Activated CD8-positive, alpha-beta memory T cell treated with anti-CD3 and anti-CD28 coated beads, Interleukin-2, amount 10 ng/mL, durations not matched to agents 7 days and 5 days (primary cell): ENCODE measurements around the gene ZACN. TPM values are rescaled to one million over a fixed set of nuclear protein-coding genes. Genes with fewer than 3 reads are reported as not detected.

Experiments used
- ATAC-seq: fragments of 150-1000 bp; cut with Tn5 transposase; one replicate; pipeline ENCODE4 v1.10.0; 2021; ENCODE audit warnings: moderate library complexity
- CTCF ChIA-PET: fragments of 350-600 bp; sonication (Branson Sonifier 250); formaldehyde crosslinking; loops from one replicate; lab custom pipeline; 2021; ENCODE audit warnings: antibody characterized with exemption; lab: Charles Lee
- DNase-seq: peaks from one replicate; pipeline ENCODE4 v3.0.0-alpha.2; 2020
- H3K27ac Mint-ChIP-seq: one replicate; pipeline ENCODE4 v1.8.0; 2021; ENCODE audit warnings: mild to moderate bottlenecking, mixed read lengths
- H3K27me3 Mint-ChIP-seq: one replicate; pipeline ENCODE4 v1.8.0; 2021; ENCODE audit warnings: mixed read lengths
- H3K36me3 Mint-ChIP-seq: one replicate; pipeline ENCODE4 v1.8.0; 2021; ENCODE audit warnings: mild to moderate bottlenecking, mixed read lengths
- H3K4me1 Mint-ChIP-seq: one replicate; pipeline ENCODE4 v1.8.0; 2021; ENCODE audit warnings: mixed read lengths
- H3K4me3 Mint-ChIP-seq: one replicate; pipeline ENCODE4 v1.8.0; 2021; ENCODE audit warnings: mild to moderate bottlenecking, moderate library complexity, mixed read lengths
- H3K9me3 Mint-ChIP-seq: one replicate; pipeline ENCODE4 v1.8.0; 2022; ENCODE audit warnings: low read depth, mixed read lengths
- total RNA-seq, 2 experiments: library from RNA; stranded (reverse); gene quantifications; one replicate each; pipeline ENCODE4 v1.2.3, GENCODE V29; 2021

ZACN gene
- total RNA-seq, 2 experiments from 2014 or later = 0.26 to 0.87 TPM

DNA sequence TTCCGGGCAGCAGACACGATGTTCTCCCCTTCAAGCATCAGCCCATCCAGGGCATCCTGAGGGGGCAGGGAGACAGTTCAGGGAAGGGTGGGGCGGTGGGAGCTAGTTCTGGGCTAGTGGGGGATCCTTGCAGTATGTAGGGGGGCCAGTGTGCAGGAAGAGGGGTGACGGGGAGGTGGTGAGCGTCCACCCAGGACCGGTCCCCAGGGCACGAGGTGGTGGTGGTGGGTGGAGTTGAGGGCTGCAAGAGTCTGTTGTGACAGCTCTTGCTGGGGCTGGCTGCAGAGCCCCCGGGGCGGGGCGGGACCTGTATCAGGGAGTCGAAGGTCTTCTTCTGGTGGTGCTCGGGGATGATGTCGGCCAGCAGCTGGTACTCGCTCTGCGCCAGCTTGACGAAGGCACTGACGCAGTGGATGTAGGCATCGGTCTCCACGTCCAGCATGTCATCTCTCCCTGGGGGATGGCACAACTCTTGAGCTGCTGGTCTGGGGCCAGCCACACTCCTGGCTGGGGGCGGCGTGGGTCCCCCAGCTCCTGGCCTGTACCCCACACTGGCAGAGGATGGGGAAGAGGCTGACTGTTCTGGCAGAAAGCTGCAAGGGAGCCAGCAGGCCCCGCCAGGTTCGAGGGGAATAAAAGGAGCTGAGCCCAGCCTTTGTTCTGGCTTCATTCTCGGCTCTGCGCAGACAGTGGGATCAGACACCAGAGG lies 10.0 kb downstream of the ZACN start:
- no peaks in the 10 kb centered on the region for H3K9me3 Mint-ChIP-seq
- peaks cover 14% of the 10 kb centered on the region for H3K36me3 Mint-ChIP-seq
- CTCF ChIA-PET = interaction anchor here (1.0 to 1.9 kb wide), 2 partner anchors 75 to 80 kb away, joined by 4 read pairs; no protein-coding TSS in a partner anchor
- no peaks in the 10 kb centered on the region for H3K4me1 Mint-ChIP-seq
- ATAC-seq = no peak
- peak overlapping the region; percentile 52 for H3K27ac Mint-ChIP-seq
- DNase-seq = no peak
- H3K4me3 Mint-ChIP-seq = no peak overlapping the region
- no peaks in the 10 kb centered on the region for H3K27me3 Mint-ChIP-seq

DNA sequence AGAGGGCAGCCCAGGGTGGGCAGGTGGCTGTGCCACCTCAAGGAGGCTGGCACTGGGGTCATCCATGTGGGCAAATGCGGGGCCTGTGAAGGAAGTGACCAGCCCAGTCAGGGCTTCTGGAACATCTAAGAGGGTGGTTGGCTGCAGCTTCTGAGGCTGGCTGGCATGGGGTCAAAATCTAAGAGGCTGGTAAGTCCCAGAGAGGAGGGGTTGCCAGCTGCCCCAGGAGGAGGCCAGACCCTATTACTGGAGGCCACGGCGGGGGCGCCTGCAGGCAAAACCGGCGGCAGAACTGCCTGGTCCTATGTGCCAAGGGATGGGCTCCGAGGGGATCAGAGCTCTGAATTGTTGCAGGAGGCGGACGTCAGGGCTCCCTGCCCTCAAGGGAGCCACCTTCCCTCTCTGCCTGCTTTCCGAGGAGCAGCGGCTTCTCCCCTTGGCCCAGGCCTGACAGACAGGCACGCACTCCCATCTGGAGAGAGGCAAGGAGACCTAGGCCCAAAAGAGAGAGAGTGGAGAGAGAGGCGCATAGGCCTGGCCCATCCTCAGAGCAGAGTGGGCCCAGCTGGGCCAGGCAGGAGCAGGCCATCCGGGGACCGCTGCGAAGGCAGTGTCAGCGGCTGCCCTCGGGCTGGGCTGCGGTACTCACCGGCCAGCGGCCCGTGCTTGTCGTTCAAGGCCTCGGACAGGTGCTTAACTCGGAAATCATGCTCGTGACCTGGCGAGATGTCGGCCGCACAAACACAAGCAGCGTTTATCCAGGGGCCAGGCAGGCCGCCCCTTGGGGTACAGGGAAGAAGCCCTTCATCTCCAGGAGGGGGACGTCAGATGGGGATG lies 10.9 kb downstream of the ZACN start:
- Mint-ChIP-seq H3K4me1 (no peaks in the 10 kb centered on the region), H3K36me3 (peaks cover 11% of the 10 kb centered on the region), H3K27me3 (no peaks in the 10 kb centered on the region), H3K9me3 (no peaks in the 10 kb centered on the region), H3K4me3 (no peak overlapping the region), H3K27ac (no peak overlapping the region)
- CTCF ChIA-PET = interaction anchor here (1.0 kb wide), 2 partner anchors 14 to 81 kb away, joined by 3 to 4 read pairs; partner anchors contain the start of gene EXOC7
- ATAC-seq = no peak
- no peak for DNase-seq

DNA sequence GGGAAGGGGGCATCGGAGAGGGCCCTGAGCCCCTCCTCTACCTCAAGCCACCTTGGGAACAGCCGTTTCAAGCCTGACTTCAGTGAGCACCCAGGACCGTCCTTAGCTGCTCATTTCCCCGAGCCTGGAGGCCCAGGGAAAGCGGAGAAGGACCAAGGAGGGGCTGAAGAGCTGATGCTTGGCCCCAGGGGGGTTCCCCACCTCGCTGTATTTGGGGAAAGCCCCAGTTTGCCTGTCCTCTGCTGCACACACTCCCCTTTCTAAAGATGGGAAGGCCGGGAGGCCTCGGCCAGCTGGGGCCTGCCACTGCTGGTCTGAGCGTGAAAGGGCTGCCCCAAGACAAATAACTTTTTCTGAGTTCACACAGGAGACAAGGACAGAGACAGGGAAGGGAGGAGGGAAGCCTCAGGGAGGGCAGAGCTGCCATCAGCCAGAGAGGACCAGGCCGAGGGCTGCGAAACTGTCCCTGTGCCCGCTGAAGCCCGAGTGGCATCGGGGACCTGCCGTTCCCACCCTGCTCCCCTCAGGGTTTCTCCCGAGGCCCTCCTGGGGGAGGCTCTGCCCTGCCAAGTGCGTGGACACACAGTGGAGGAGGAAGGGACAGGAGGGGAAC lies 11.6 kb downstream of the ZACN start:
- peaks cover 12% of the 10 kb centered on the region for H3K36me3 Mint-ChIP-seq
- no peaks in the 10 kb centered on the region for H3K4me1 Mint-ChIP-seq
- CTCF ChIA-PET = interaction anchor here (0.5 to 1.0 kb wide), 2 partner anchors 13 to 31 kb away, joined by 3 read pairs; partner anchors contain the start of gene EXOC7

GRCh38 chr17:76091526-76092286 lies 12.7 kb downstream of the ZACN start:
- no peak overlapping the region for H3K4me3 Mint-ChIP-seq
- CTCF ChIA-PET = interaction anchor here (1.2 kb wide), 1 partner anchor 78 kb away, joined by 5 read pairs; no protein-coding TSS in a partner anchor
- DNase-seq (no peak), ATAC-seq (no peak)
- H3K36me3 Mint-ChIP-seq = peaks cover 17% of the 10 kb centered on the region
- H3K9me3 Mint-ChIP-seq = no peaks in the 10 kb centered on the region
- H3K27me3 Mint-ChIP-seq = no peaks in the 10 kb centered on the region
- H3K27ac Mint-ChIP-seq = peak overlapping the region; percentile 1
- H3K4me1 Mint-ChIP-seq = no peaks in the 10 kb centered on the region

More for the DNA sequence above, 11.6 kb downstream of the ZACN start:
- Mint-ChIP-seq H3K27ac (no peak overlapping the region), H3K9me3 (no peaks in the 10 kb centered on the region), H3K4me3 (no peak overlapping the region), H3K27me3 (no peaks in the 10 kb centered on the region)
- DNase-seq = no peak
- ATAC-seq = no peak

GRCh38 chr17:76092526-76093413 lies 13.8 kb downstream of the ZACN start:
- H3K9me3 Mint-ChIP-seq = no peaks in the 10 kb centered on the region
- DNase-seq = no peak
- no peak overlapping the region for H3K4me3 Mint-ChIP-seq
- no peak for ATAC-seq
- H3K27ac Mint-ChIP-seq = no peak overlapping the region
- CTCF ChIA-PET = interaction anchor here (0.6 to 1.4 kb wide), 5 partner anchors 13 to 79 kb away, joined by 3 to 5 read pairs (median 4); no protein-coding TSS in a partner anchor
- peaks cover 24% of the 10 kb centered on the region for H3K36me3 Mint-ChIP-seq
- H3K27me3 Mint-ChIP-seq = no peaks in the 10 kb centered on the region
- no peaks in the 10 kb centered on the region for H3K4me1 Mint-ChIP-seq

- H3K4me1 Mint-ChIP-seq = no peaks in the 10 kb centered on the region
- no peaks in the 10 kb centered on the region for H3K27me3 Mint-ChIP-seq
- no peak overlapping the region for H3K4me3 Mint-ChIP-seq
- no peak overlapping the region for H3K27ac Mint-ChIP-seq
- peaks cover 26% of the 10 kb centered on the region for H3K36me3 Mint-ChIP-seq
- no peak for ATAC-seq
- no peaks in the 10 kb centered on the region for H3K9me3 Mint-ChIP-seq
- DNase-seq = no peak
- CTCF ChIA-PET = interaction anchor here (0.5 to 1.5 kb wide), 3 partner anchors 9 to 79 kb away, joined by 3 to 6 read pairs (median 3); no protein-coding TSS in a partner anchor
These were observed 15.1 kb downstream of the ZACN start for GRCh38 chr17:76094046-76094445.

DNA sequence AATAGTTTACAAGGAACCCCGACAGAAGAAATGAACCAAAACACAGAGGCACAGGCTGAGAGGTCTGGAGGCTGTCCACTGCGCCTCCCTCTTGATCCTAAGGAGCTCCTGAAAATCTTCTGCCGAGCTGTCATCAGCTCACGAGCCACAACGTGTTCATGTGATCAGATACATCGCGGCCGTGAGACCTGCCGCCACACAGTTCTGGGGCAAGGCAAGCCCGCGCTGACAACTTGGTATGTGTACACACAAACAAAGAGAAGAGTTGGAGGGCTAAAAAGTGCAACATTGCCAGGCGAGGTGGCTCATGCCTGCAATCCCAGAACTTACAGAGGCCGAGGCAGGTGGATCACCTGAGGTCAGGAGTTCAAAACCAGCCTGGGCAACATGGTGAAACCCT lies 17.0 kb downstream of the ZACN start:
- no peaks in the 10 kb centered on the region for H3K9me3 Mint-ChIP-seq
- no peak overlapping the region for H3K27ac Mint-ChIP-seq

DNA sequence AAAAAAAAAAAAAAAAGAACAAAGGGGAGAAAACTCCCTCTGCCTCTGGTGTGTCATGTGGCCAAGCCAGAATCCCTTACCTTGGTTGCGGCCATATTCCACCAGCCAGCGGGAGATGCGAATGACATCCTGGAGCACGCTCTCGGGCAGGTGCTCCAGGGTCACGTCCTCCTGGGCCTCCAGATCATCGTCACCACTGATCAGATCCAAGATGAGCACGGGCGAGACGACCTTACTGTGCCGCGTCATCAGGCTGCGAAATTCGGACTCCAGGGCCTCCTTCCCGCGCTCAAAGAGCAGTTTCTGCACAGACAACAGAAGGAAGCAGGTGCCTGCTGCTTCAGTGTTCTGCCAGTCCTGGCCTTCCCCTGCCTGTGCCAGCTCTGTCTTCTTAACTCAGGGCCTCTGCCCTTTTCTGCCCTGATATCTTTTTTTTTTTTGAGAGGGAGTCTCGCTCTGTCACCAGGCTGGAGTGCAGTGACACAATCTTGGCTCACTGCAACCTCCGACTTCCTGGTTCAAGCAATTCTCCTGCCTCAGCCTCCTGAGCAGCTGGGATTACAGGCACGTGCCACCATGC lies 18.8 kb downstream of the ZACN start:
- H3K9me3 Mint-ChIP-seq = no peaks in the 10 kb centered on the region
- H3K27me3 Mint-ChIP-seq = no peaks in the 10 kb centered on the region
- ATAC-seq (no peak), DNase-seq (no peak)
- H3K36me3 Mint-ChIP-seq = peaks cover 44% of the 10 kb centered on the region
- H3K27ac Mint-ChIP-seq = no peak overlapping the region
- CTCF ChIA-PET = no interaction called here
- H3K4me1 Mint-ChIP-seq = peaks cover 12% of the 10 kb centered on the region
- H3K4me3 Mint-ChIP-seq = no peak overlapping the region

More for the DNA sequence above, 17.0 kb downstream of the ZACN start:
- no peak for ATAC-seq
- Mint-ChIP-seq H3K27me3 (no peaks in the 10 kb centered on the region), H3K4me3 (no peak overlapping the region), H3K36me3 (peaks cover 34% of the 10 kb centered on the region), H3K4me1 (peaks cover 2% of the 10 kb centered on the region)
- CTCF ChIA-PET = interaction anchor here (1.0 to 1.4 kb wide), 2 partner anchors 8 to 12 kb away, joined by 3 to 4 read pairs; partner anchors contain the start of gene EXOC7
- DNase-seq = no peak

GRCh38 chr17:76102944-76103273 lies 23.9 kb downstream of the ZACN start:
- no peak for ATAC-seq
- H3K9me3 Mint-ChIP-seq = no peaks in the 10 kb centered on the region

DNA sequence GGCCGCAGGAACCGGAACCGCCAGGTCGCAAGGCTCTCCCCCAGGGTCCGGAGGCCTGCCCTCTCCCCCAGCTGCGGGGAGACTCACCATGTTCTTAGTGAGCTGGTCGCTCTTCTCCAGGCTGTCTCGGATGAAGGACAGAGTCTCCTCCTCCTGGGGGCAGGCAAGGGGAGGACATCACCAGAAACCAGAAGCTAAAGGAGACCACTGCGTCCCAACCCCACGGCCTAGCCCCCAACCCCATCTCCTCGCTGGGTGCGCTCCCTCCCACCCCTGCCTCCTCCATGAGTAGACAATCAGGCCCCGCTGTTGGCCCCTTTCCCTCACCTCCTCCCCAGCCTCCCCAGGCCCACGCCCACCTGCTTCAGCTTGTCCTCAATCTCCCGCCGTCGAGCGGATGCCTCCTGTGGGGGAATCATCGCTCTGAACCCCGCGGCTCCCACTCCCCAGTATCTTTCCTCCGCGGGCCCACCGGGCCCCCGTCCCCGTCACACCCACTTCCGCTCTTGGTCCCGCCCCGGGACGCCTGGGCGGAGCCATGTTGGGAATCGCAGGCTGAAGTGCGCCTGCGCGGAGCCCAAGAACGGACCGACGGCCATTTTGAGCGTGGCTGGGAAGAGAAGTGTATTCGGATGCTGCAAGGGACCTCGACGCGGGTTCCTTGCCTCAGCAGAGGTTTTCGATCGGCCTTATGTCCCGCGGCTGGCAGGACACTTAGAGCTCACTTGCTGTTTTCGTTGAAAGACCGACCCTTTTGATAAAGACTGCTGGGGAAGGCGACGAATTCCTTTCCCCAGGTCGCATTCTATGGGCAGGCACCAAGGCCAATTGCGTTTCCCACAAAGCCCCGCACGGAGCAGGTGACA lies 24.5 kb downstream of the ZACN start, which contains the start of gene EXOC7:
EXOC7 (minus strand) TSS at position 514 of the 866 bp plus-strand sequence; CDS start at position 419, 95 bp downstream.
- no peaks in the 10 kb centered on the region for H3K27me3 Mint-ChIP-seq
- DNase-seq = peak; percentile 94
- peak; percentile 94 for ATAC-seq
- peak within 1 kb of the TSS; percentile 97 for H3K27ac Mint-ChIP-seq
- H3K9me3 Mint-ChIP-seq = no peaks in the 10 kb centered on the region
- CTCF ChIA-PET = interaction anchor here (0.8 to 4.0 kb wide), 22 partner anchors 8 to 282 kb away, joined by 3 to 21 read pairs (median 4); partner anchors contain the start of genes PRPSAP1 and ZACN
- H3K4me1 Mint-ChIP-seq = peaks cover 16% of the 10 kb centered on the region
- H3K36me3 Mint-ChIP-seq = peaks cover 25% of the 10 kb centered on the region
- peak within 1 kb of the TSS; percentile 98 for H3K4me3 Mint-ChIP-seq

More at GRCh38 chr17:76102944-76103273, 23.9 kb downstream of the ZACN start:
- Mint-ChIP-seq H3K27ac (peak overlapping the region; percentile 97), H3K27me3 (no peaks in the 10 kb centered on the region), H3K4me1 (peaks cover 16% of the 10 kb centered on the region), H3K4me3 (peak overlapping the region; percentile 98), H3K36me3 (peaks cover 26% of the 10 kb centered on the region)
- no peak for DNase-seq
- CTCF ChIA-PET = interaction anchor here (0.8 to 3.1 kb wide), 18 partner anchors 9 to 282 kb away, joined by 3 to 21 read pairs (median 4); partner anchors contain the start of genes PRPSAP1 and ZACN
